HepG2 (cell line): Measurements from ENCODE around the gene PRKCE. TPM values are rescaled to one million over a fixed set of nuclear protein-coding genes. Genes with fewer than 3 reads are reported as not detected.
A peak's percentile ranks its signal among the peaks of the same experiment; 100 is the strongest.

Experiments used
- BRCA1 ChIP-seq: sonication (generic); formaldehyde crosslinking; IDR thresholded peaks from 2 replicates; pipeline ENCODE4 v1.4.0; 2020; ENCODE audit warnings: missing genetic modification reagents
- CEBPB ChIP-seq: IDR thresholded peaks from 2 replicates; pipeline ENCODE4 v1.6.1; 2011; ENCODE audit warnings: low read depth, low read length, improper control_type of control experiment, borderline replicate concordance
- CREB1 ChIP-seq, 2 experiments: fragments of 450-650 bp in 1 of 2; IDR thresholded peaks; 2 replicates each; pipeline ENCODE4 v1.6.1; 2016 to 2017; ENCODE audit warnings: control low read depth in 1 of 2, mild to moderate bottlenecking in 1 of 2, missing compliant biosample characterization in 1 of 2, missing genetic modification characterization in 1 of 2
- ESRRA ChIP-seq: sonication (generic); formaldehyde crosslinking; IDR thresholded peaks from 2 replicates; pipeline ENCODE4 v1.5.1; 2020; ENCODE audit warnings: mild to moderate bottlenecking, low read depth, missing genetic modification reagents
- ETV5 ChIP-seq: IDR thresholded peaks from 2 replicates; pipeline ENCODE4 v1.6.1; 2018; ENCODE audit warnings: missing biosample characterization, missing genetic modification reagents, inconsistent platforms, borderline replicate concordance
- HHEX ChIP-seq: IDR thresholded peaks from 2 replicates; pipeline ENCODE4 v1.6.1; 2016; ENCODE audit warnings: control low read depth
- HNF4G ChIP-seq, 2 experiments: sonication (generic) in 1 of 2; formaldehyde crosslinking in 1 of 2; IDR thresholded peaks; 2 replicates each; pipeline versions ENCODE4 v1.4.0 to v1.6.1; 2011 to 2020; ENCODE audit warnings: borderline replicate concordance in 2 of 2, low read depth in 2 of 2, mild to moderate bottlenecking in 2 of 2, low read length in 1 of 2, missing genetic modification reagents in 1 of 2, moderate library complexity in 1 of 2
- HNRNPL ChIP-seq: fragments of 200-400 bp; formaldehyde crosslinking; IDR thresholded peaks from 2 replicates; pipeline ENCODE4 v1.6.1; 2017; ENCODE audit warnings: mild to moderate bottlenecking, low read depth, low read length
- SALL2 ChIP-seq: sonication (generic); formaldehyde crosslinking; IDR thresholded peaks from 2 replicates; pipeline ENCODE4 v1.8.1; 2023; ENCODE audit warnings: mild to moderate bottlenecking, missing genetic modification reagents, inconsistent platforms
- SNAPC2 ChIP-seq: sonication (generic); formaldehyde crosslinking; IDR thresholded peaks from 2 replicates; pipeline ENCODE4 v1.8.1; 2022; ENCODE audit warnings: mild to moderate bottlenecking, missing genetic modification reagents
- SP2 ChIP-seq: sonication (generic); formaldehyde crosslinking; IDR thresholded peaks from 2 replicates; pipeline ENCODE4 v1.5.1; 2020; ENCODE audit warnings: mild to moderate bottlenecking, missing genetic modification reagents
- ZNF350 ChIP-seq: sonication (generic); formaldehyde crosslinking; IDR thresholded peaks from 2 replicates; pipeline ENCODE4 v1.4.0; 2020; ENCODE audit warnings: mild to moderate bottlenecking, low read depth, missing genetic modification reagents, borderline replicate concordance
- ZNF468 ChIP-seq: sonication (generic); formaldehyde crosslinking; IDR thresholded peaks from 2 replicates; pipeline ENCODE4 v1.8.0; 2022; ENCODE audit warnings: mild to moderate bottlenecking, moderate library complexity, missing genetic modification reagents
- ZNF552 ChIP-seq: sonication (generic); formaldehyde crosslinking; IDR thresholded peaks from 2 replicates; pipeline ENCODE4 v1.9.0; 2022; ENCODE audit warnings: missing genetic modification reagents, mild to moderate bottlenecking, borderline replicate concordance
- ZNF652 ChIP-seq: IDR thresholded peaks from 2 replicates; pipeline ENCODE4 v1.6.1; 2016; ENCODE audit warnings: low read depth, borderline replicate concordance
- ZNF878 ChIP-seq: sonication (generic); formaldehyde crosslinking; IDR thresholded peaks from 2 replicates; pipeline ENCODE4 v1.8.1; 2023; ENCODE audit warnings: mild to moderate bottlenecking, missing genetic modification reagents, moderate library complexity
- ZSCAN22 ChIP-seq: sonication (generic); formaldehyde crosslinking; IDR thresholded peaks from 2 replicates; pipeline ENCODE4 v1.4.0; 2020; ENCODE audit warnings: mild to moderate bottlenecking, missing genetic modification reagents
- polyA plus RNA-seq, 8 experiments: library from polyadenylated mRNA; depleted of rRNA in 3 of 8; stranded (reverse) in 7 of 8; unstranded in 1 of 8; fragments of >200 nt; fragmentation: Illumina TruSeq in 4 of 8; extraction: Trizol in 4 of 8; gene quantifications; 2 replicates each; pipeline versions ENCODE4 v1.2.1 to v1.2.3, GENCODE V29; 2011 to 2016; ENCODE audit warnings: low read depth in 4 of 8, missing spikeins in 1 of 8, mixed read lengths in 1 of 8; ENCODE audit not compliant: insufficient read depth in 1 of 8
- total RNA-seq, 5 experiments: library from RNA; depleted of rRNA; stranded (reverse); fragments of >200 nt; fragmentation: Illumina TruSeq; extraction: Trizol; gene quantifications; 2 replicates each; pipeline ENCODE4 v1.2.3, GENCODE V29; 2016; ENCODE audit warnings: low read depth in 1 of 5
- TF ChIP-seq, protein P1 (sequence below): sonication (generic); formaldehyde crosslinking; IDR thresholded peaks from 2 replicates; pipeline ENCODE4 v1.4.0; 2020; ENCODE audit warnings: low read depth, mild to moderate bottlenecking, missing genetic modification reagents
- TF ChIP-seq, protein P2 (sequence below): sonication (generic); formaldehyde crosslinking; IDR thresholded peaks from 2 replicates; pipeline ENCODE4 v1.4.0; 2020; ENCODE audit warnings: mild to moderate bottlenecking, missing genetic modification reagents
- TF ChIP-seq, protein P3 (sequence below): sonication (generic); formaldehyde crosslinking; IDR thresholded peaks from 2 replicates; pipeline ENCODE4 v1.4.0; 2020; ENCODE audit warnings: missing genetic modification reagents

The PRKCE gene
- total and polyA plus RNA-seq, 2 of the 13 experiments (the other 11 are each of a cell fraction or from before 2014, with no cell fraction given): 1.0 to 3.9 TPM

DNA sequence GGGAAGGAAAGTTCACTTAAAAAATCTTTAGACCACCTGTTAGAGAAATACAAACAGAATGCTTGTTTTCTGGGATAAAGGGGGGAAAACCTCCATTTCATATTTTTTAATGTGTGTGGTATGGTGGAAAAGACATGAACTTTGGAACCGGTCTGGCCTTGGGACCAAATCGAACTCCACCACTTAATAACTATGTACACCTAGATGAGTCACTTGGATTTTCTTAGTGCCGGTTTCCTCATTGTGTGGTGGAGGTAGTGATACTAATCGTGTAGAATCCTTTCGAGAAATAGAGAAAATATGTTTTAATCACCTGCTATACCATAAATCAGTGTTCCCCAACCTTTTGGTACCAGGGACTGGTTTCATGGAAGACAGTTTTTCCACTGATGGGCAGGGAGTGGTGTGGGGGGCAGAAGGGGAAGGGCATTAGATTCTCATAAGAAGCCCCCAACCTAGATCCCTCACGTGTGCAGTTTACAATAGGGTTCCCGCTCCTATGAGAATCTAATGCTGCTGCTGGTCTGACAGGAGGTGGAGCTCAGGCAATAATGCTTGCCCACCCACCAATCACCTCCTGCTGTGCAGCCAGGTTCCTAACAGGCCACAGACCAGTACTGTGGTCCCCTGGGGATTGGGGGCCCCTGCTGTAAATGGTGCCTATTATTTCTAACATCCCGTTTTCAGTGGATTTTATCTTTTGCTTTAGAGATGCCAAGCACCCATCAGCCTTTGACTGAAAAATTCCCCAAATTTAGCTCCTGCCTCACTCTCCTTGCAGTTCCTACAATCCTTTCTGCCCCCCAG is 308.8 kb downstream of the PRKCE start (continued):
- TF ChIP-seq BRCA1: no peak
- no peak for TF ChIP-seq ZSCAN22 (CRISPR knock-in tag)
- peak; percentile 15; the same call in 1 of the 2 replicates for TF ChIP-seq ETV5 (CRISPR knock-in tag)
- TF ChIP-seq, protein P1, sequence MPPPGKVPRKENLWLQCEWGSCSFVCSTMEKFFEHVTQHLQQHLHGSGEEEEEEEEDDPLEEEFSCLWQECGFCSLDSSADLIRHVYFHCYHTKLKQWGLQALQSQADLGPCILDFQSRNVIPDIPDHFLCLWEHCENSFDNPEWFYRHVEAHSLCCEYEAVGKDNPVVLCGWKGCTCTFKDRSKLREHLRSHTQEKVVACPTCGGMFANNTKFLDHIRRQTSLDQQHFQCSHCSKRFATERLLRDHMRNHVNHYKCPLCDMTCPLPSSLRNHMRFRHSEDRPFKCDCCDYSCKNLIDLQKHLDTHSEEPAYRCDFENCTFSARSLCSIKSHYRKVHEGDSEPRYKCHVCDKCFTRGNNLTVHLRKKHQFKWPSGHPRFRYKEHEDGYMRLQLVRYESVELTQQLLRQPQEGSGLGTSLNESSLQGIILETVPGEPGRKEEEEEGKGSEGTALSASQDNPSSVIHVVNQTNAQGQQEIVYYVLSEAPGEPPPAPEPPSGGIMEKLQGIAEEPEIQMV (CRISPR knock-in tag): no peak
- no peak for TF ChIP-seq SALL2 (CRISPR knock-in tag)
- TF ChIP-seq ZNF350 (CRISPR knock-in tag): no peak
- TF ChIP-seq, protein P2, sequence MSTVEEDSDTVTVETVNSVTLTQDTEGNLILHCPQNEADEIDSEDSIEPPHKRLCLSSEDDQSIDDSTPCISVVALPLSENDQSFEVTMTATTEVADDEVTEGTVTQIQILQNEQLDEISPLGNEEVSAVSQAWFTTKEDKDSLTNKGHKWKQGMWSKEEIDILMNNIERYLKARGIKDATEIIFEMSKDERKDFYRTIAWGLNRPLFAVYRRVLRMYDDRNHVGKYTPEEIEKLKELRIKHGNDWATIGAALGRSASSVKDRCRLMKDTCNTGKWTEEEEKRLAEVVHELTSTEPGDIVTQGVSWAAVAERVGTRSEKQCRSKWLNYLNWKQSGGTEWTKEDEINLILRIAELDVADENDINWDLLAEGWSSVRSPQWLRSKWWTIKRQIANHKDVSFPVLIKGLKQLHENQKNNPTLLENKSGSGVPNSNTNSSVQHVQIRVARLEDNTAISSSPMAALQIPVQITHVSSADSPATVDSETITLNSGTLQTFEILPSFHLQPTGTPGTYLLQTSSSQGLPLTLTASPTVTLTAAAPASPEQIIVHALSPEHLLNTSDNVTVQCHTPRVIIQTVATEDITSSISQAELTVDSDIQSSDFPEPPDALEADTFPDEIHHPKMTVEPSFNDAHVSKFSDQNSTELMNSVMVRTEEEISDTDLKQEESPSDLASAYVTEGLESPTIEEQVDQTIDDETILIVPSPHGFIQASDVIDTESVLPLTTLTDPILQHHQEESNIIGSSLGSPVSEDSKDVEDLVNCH (CRISPR knock-in tag): no peak
- TF ChIP-seq HNRNPL: no peak
- TF ChIP-seq CREB1 (IDR thresholded peaks at IDR 0.05): no peak
- no peak for TF ChIP-seq CREB1 (CRISPR knock-in tag; IDR thresholded peaks at IDR 0.05)
- TF ChIP-seq, protein P3, sequence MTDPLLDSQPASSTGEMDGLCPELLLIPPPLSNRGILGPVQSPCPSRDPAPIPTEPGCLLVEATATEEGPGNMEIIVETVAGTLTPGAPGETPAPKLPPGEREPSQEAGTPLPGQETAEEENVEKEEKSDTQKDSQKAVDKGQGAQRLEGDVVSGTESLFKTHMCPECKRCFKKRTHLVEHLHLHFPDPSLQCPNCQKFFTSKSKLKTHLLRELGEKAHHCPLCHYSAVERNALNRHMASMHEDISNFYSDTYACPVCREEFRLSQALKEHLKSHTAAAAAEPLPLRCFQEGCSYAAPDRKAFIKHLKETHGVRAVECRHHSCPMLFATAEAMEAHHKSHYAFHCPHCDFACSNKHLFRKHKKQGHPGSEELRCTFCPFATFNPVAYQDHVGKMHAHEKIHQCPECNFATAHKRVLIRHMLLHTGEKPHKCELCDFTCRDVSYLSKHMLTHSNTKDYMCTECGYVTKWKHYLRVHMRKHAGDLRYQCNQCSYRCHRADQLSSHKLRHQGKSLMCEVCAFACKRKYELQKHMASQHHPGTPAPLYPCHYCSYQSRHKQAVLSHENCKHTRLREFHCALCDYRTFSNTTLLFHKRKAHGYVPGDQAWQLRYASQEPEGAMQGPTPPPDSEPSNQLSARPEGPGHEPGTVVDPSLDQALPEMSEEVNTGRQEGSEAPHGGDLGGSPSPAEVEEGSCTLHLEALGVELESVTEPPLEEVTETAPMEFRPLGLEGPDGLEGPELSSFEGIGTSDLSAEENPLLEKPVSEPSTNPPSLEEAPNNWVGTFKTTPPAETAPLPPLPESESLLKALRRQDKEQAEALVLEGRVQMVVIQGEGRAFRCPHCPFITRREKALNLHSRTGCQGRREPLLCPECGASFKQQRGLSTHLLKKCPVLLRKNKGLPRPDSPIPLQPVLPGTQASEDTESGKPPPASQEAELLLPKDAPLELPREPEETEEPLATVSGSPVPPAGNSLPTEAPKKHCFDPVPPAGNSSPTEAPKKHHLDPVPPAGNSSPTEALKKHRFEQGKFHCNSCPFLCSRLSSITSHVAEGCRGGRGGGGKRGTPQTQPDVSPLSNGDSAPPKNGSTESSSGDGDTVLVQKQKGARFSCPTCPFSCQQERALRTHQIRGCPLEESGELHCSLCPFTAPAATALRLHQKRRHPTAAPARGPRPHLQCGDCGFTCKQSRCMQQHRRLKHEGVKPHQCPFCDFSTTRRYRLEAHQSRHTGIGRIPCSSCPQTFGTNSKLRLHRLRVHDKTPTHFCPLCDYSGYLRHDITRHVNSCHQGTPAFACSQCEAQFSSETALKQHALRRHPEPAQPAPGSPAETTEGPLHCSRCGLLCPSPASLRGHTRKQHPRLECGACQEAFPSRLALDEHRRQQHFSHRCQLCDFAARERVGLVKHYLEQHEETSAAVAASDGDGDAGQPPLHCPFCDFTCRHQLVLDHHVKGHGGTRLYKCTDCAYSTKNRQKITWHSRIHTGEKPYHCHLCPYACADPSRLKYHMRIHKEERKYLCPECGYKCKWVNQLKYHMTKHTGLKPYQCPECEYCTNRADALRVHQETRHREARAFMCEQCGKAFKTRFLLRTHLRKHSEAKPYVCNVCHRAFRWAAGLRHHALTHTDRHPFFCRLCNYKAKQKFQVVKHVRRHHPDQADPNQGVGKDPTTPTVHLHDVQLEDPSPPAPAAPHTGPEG (CRISPR knock-in tag): no peak
- no peak for TF ChIP-seq ZNF878 (CRISPR knock-in tag)
- no peak for TF ChIP-seq SP2
- TF ChIP-seq HNF4G (IDR thresholded peaks at IDR 0.05; ENCODE audit: borderline replicate concordance, low read depth, low read length): no peak
- no peak for TF ChIP-seq HNF4G (CRISPR knock-in tag; IDR thresholded peaks at IDR 0.05; ENCODE audit: borderline replicate concordance, low read depth)
- no peak for TF ChIP-seq SNAPC2 (CRISPR knock-in tag)
- no peak for TF ChIP-seq ZNF468 (CRISPR knock-in tag)
- TF ChIP-seq ESRRA (CRISPR knock-in tag): no peak
- no peak for TF ChIP-seq ZNF652 (CRISPR knock-in tag)
- no peak for TF ChIP-seq ZNF552 (CRISPR knock-in tag)
- TF ChIP-seq CEBPB: 0 out of 2 replicates have a peak, but pooled peaks have one; percentile 4
- no peak for TF ChIP-seq HHEX
